Gastroesophageal sphincter (tissue), 3 donors: ENCODE measurements around the gene ARMH3.

ENCODE experiments used
- CTCF ChIP-seq, 4 experiments: fragments of 200-600 bp in 2 of 4; fragments of 450-650 bp in 2 of 4; sonication (generic) in 1 of 4; IDR thresholded peaks; one replicate each; pipeline ENCODE4 v1.5.1; 2017 to 2019; ENCODE audit warnings: antibody characterized with exemption in 4 of 4, mild to moderate bottlenecking in 2 of 4, moderate library complexity in 2 of 4
- POLR2A ChIP-seq, 2 donors: fragments of 450-650 bp; IDR thresholded peaks; one replicate each; pipeline ENCODE4 v1.6.1; 2017; ENCODE audit warnings: antibody characterized with exemption in 2 of 2, mild to moderate bottlenecking in 2 of 2, moderate library complexity in 1 of 2
- POLR2AphosphoS5 ChIP-seq: sonication (generic); formaldehyde crosslinking; IDR thresholded peaks from one replicate; pipeline ENCODE4 v1.6.1; 2017; ENCODE audit warnings: antibody characterized with exemption

GRCh38 chr10:101987136-101987535 lies 68.8 kb downstream of the ARMH3 start:
- TF ChIP-seq CTCF (IDR thresholded peaks at IDR 0.05) (no peak), POLR2A (IDR thresholded peaks at IDR 0.05) (no peak), POLR2AphosphoS5 (no peak)
